T-cell (primary cell): ENCODE results near the gene ZNF429. TPM values are rescaled to one million over a fixed set of nuclear protein-coding genes. Genes with fewer than 3 reads are reported as not detected.
"Not testable (repeated sequence)": the region's sequence is repeated elsewhere in the genome, so short reads cannot be mapped to it uniquely, and the experiment has no call there.

Experiments used
- ATAC-seq, 4 experiments: fragments of 200-7000 bp in 3 of 4; fragments of 150-1000 bp in 1 of 4; cut with Tn5 transposase; replicated peaks in 1 of 4; 1 replicate in 3 of 4; 2 replicates in 1 of 4; pipeline ENCODE4 v1.10.0; 2021; ENCODE audit warnings: moderate library complexity in 3 of 4, mild to moderate bottlenecking in 2 of 4, moderate number of reproducible peaks in 1 of 4
- CTCF ChIA-PET, 2 donors: fragments of 300-600 bp; sonication (Branson Sonifier 250); formaldehyde crosslinking; loops; one replicate each; lab custom pipeline; 2022; ENCODE audit warnings: antibody characterized with exemption in 2 of 2; lab: Charles Lee
- POLR2A ChIA-PET, 2 donors: fragments of 300-600 bp; sonication (Branson Sonifier 250); formaldehyde crosslinking; loops; one replicate each; lab custom pipeline; 2022; ENCODE audit warnings: antibody characterized with exemption in 2 of 2; lab: Charles Lee
- DNase-seq, 35 experiments: peaks; one replicate each; pipeline versions ENCODE4 v3.0.0 to v3.0.0-alpha.2; 2013 to 2023
- H3K27ac ChIP-seq: one replicate; pipeline ENCODE4 v1.5.1; 2013; ENCODE audit warnings: low read length
- H3K27me3 ChIP-seq, 2 experiments: replicated peaks in 1 of 2; 1 replicate in 1 of 2; 2 replicates in 1 of 2; pipeline versions ENCODE4 v1.6.1 to v1.7.0; 2013; ENCODE audit warnings: low read length in 1 of 2, mixed read lengths in 1 of 2; ENCODE audit not compliant: control insufficient read depth in 2 of 2, insufficient read depth in 2 of 2; ENCODE audit errors: extremely low read depth in 1 of 2
- H3K36me3 ChIP-seq, 2 donors: 1 replicate in 1 of 2; 2 replicates in 1 of 2; pipeline versions ENCODE4 v1.6.1 to v1.7.0; 2013; ENCODE audit warnings: low read length in 1 of 2; ENCODE audit not compliant: control insufficient read depth in 2 of 2, insufficient read depth in 1 of 2; ENCODE audit errors: extremely low read depth in 1 of 2
- H3K4me1 ChIP-seq, 2 experiments: 1 replicate in 1 of 2; 2 replicates in 1 of 2; pipeline versions ENCODE4 v1.6.1 to v1.7.0; 2013; ENCODE audit warnings: low read length in 2 of 2, mixed read lengths in 1 of 2; ENCODE audit not compliant: insufficient read depth in 2 of 2, control insufficient read depth in 1 of 2; ENCODE audit errors: extremely low read depth in 1 of 2
- H3K4me3 ChIP-seq, 2 donors: 1 replicate in 1 of 2; 2 replicates in 1 of 2; pipeline versions ENCODE4 v1.5.1 to v1.7.0; 2013; ENCODE audit warnings: mild to moderate bottlenecking in 2 of 2, low read length in 1 of 2, moderate library complexity in 1 of 2; ENCODE audit not compliant: control insufficient read depth in 1 of 2; ENCODE audit errors: extremely low read depth in 1 of 2
- H3K9me3 ChIP-seq: 2 replicates; pipeline ENCODE4 v1.7.0; 2013
- H3K27ac Mint-ChIP-seq, 2 donors: one replicate each; pipeline ENCODE4 v1.8.0; 2020 to 2021; ENCODE audit warnings: mild to moderate bottlenecking in 2 of 2, mixed read lengths in 2 of 2
- H3K27me3 Mint-ChIP-seq, 2 donors: one replicate each; pipeline ENCODE4 v1.8.0; 2021 to 2022; ENCODE audit warnings: mixed read lengths in 2 of 2
- H3K36me3 Mint-ChIP-seq: one replicate; pipeline ENCODE4 v1.8.0; 2021; ENCODE audit warnings: mixed read lengths
- H3K4me1 Mint-ChIP-seq, 3 donors: one replicate each; pipeline ENCODE4 v1.8.0; 2020 to 2022; ENCODE audit warnings: mixed read lengths in 3 of 3, mild to moderate bottlenecking in 1 of 3
- H3K4me3 Mint-ChIP-seq, 3 donors: one replicate each; pipeline ENCODE4 v1.8.0; 2020 to 2022; ENCODE audit warnings: mild to moderate bottlenecking in 3 of 3, mixed read lengths in 3 of 3, moderate library complexity in 3 of 3
- H3K9me3 Mint-ChIP-seq, 3 donors: one replicate each; pipeline ENCODE4 v1.8.0; 2020 to 2022; ENCODE audit warnings: mixed read lengths in 3 of 3
- whole genome bisulfite sequencing: methylation state at CpG from one replicate; pipeline ENCODE4 v1.1.5; 2013; ENCODE audit warnings: missing lambda C conversion rate; ENCODE audit not compliant: insufficient coverage; 5-methylcytosine and 5-hydroxymethylcytosine counted together
- total RNA-seq, 35 experiments: library from RNA in 6 of 35; stranded (reverse) in 6 of 35; fragments of 120-200 nt in 1 of 35; gene quantifications; one replicate each; pipeline versions ENCODE4 v1.2.1 to v1.2.4 and lab custom pipeline; 2013 to 2026

The ZNF429 gene
- total RNA-seq, 5 donors from 2014 or later (not counting 1 experiment from before 2014, with no cell fraction given) = 14.6 to 26.8 (median 24.3) TPM

DNA sequence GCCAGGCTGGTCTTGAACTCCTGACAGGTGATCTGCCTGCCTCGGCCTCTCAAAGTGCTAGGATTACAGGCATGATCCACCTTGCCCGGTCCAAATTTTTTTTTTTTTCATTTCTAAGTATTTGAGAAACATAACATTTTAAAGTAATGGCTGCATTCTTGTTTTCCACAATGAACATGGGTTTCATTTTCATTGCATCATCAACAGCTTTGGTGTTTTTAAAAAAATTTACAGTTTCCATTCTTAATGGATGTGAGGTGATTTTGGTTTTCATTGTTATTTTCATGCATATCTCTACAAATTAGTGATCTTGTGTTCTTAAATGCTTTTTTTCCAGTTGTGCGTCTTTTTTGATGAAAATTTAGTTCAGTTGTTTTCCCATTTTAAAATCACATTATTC is 27.5 kb downstream of the ZNF429 start:
- DNase-seq (no peak), ATAC-seq (no peak)
- H3K4me3 Mint-ChIP-seq = no peak overlapping the region
- H3K27me3 Mint-ChIP-seq = no peaks in the 10 kb centered on the region
- Histone ChIP-seq H3K27ac (no peak overlapping the region), H3K27me3 (no peaks in the 10 kb centered on the region), H3K9me3 (peaks cover 11% of the 10 kb centered on the region), H3K4me3 (no peak overlapping the region), H3K4me1 (no peaks in the 10 kb centered on the region), H3K36me3 (peaks cover 10 to 28% of the 10 kb centered on the region in 2 donors)
- WGBS = no CpG with 5 or more reads among the region's 3 CpGs
- CTCF ChIA-PET = no interaction called here
- POLR2A ChIA-PET = no interaction called here
- H3K27ac Mint-ChIP-seq = no peak overlapping the region
- peaks cover 5 to 52% (median 43%) of the 10 kb centered on the region in 3 donors for H3K9me3 Mint-ChIP-seq
- H3K4me1 Mint-ChIP-seq = peaks cover 0 to 2% (median 0%) of the 10 kb centered on the region in 3 donors
- H3K36me3 Mint-ChIP-seq = peaks cover 78% of the 10 kb centered on the region

GRCh38 chr19:21536741-21537290 is 31.4 kb downstream of the ZNF429 start:
- peaks cover 61% of the 10 kb centered on the region for H3K36me3 Mint-ChIP-seq
- H3K27ac Mint-ChIP-seq, H3K4me3 Mint-ChIP-seq, H3K4me1 ChIP-seq, H3K27me3 ChIP-seq, H3K27me3 Mint-ChIP-seq, DNase-seq, CTCF ChIA-PET, POLR2A ChIA-PET, ATAC-seq, H3K27ac ChIP-seq, H3K4me3 ChIP-seq, H3K4me1 Mint-ChIP-seq: not testable (repeated sequence)
- H3K36me3 ChIP-seq = peaks cover 10 to 23% of the 10 kb centered on the region in 2 donors
- whole genome bisulfite sequencing = no CpG with 5 or more reads among the region's 2 CpGs
- H3K9me3 ChIP-seq = peaks cover 18% of the 10 kb centered on the region
- H3K9me3 Mint-ChIP-seq = peaks cover 5 to 50% (median 43%) of the 10 kb centered on the region in 3 donors

DNA sequence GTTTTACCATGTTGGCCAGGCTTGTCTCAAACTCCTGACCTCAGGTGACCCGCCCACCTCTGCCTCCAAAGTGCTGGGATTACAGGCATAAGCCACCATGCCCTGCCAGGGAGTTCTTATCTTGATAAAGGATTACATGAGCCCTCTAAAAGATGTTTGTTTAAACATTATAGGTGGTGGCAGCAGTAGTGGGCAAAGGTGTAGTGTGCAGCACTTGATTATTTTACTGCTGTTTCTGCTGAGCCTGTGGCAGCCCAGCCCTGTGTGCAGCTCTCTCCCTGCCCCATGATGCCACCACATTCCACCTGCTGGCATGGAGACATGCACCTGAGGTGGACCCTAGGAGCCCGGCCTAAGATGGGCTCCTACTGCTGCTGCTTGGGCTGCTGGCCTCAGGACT is 54.0 kb downstream of the ZNF429 start:
- no peak overlapping the region for H3K27ac Mint-ChIP-seq
- no peak overlapping the region for H3K4me3 ChIP-seq
- H3K27ac ChIP-seq = no peak overlapping the region
- no peak for ATAC-seq
- peaks cover 6% of the 10 kb centered on the region for H3K9me3 ChIP-seq
- H3K27me3 Mint-ChIP-seq = no peaks in the 10 kb centered on the region
- H3K9me3 Mint-ChIP-seq = peaks cover 0 to 30% (median 20%) of the 10 kb centered on the region in 3 donors
- DNase-seq = no peak
- no peaks in the 10 kb centered on the region for H3K4me1 ChIP-seq
- 88% methylated on average over 1 of the region's 2 CpGs for WGBS
- H3K4me1 Mint-ChIP-seq = peaks cover under 1 to 3% (median under 1%) of the 10 kb centered on the region in 3 donors
- peaks cover 43% of the 10 kb centered on the region for H3K36me3 Mint-ChIP-seq
- CTCF ChIA-PET = no interaction called here
- POLR2A ChIA-PET = no interaction called here
- H3K27me3 ChIP-seq = no peaks in the 10 kb centered on the region
- peaks cover 5 to 10% of the 10 kb centered on the region in 2 donors for H3K36me3 ChIP-seq
- H3K4me3 Mint-ChIP-seq = no peak overlapping the region

- CTCF ChIA-PET = interaction anchor here in 1 of 2 donors (0.9 kb wide), 1 partner anchor 24 kb away, joined by 4 read pairs; no protein-coding TSS in a partner anchor
- peaks cover 0 to 4% of the 10 kb centered on the region in 2 experiments for H3K27me3 ChIP-seq
Measured at GRCh38 chr19:21564406-21564805, 59.0 kb downstream of the ZNF429 start.

DNA sequence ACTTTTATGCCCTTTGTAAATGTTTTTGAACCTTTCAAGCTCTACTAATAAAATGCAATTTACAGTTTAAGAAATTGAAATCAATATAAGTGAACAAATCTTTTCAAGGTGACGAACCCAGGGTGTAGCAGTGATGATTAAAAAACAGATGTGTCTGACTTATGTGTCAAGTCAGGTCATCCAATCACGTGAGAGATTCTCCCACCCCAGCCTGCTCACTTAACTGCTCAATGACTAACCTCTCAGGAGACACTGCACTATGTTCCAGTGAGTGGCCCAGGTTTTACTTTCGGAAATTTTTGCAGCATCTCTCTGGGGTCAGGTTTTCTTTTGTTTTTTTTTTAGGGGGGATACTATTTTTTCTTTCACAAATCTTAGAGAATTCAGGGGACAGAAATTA is 60.7 kb downstream of the ZNF429 start:
- Histone ChIP-seq H3K9me3 (no peaks in the 10 kb centered on the region), H3K4me1 (peaks cover 7 to 17% of the 10 kb centered on the region in 2 experiments), H3K36me3 (peaks cover 0 to 7% of the 10 kb centered on the region in 2 donors), H3K4me3 (no peak overlapping the region), H3K27me3 (peaks cover 0 to 4% of the 10 kb centered on the region in 2 experiments), H3K27ac (no peak overlapping the region)
- ATAC-seq = peak in 1 of 4 experiments; percentile 30
- ChIA-PET POLR2A (no interaction called here), CTCF (no interaction called here)
- peaks cover 18 to 19% (median 18%) of the 10 kb centered on the region in 3 donors for H3K4me1 Mint-ChIP-seq
- no peak overlapping the region for H3K27ac Mint-ChIP-seq
- H3K36me3 Mint-ChIP-seq = peaks cover 32% of the 10 kb centered on the region
- no peak overlapping the region for H3K4me3 Mint-ChIP-seq
- WGBS = no CpG with 5 or more reads among the region's 3 CpGs
- no peak for DNase-seq
- H3K9me3 Mint-ChIP-seq = peaks cover 0 to 39% (median 24%) of the 10 kb centered on the region in 3 donors
- H3K27me3 Mint-ChIP-seq = no peaks in the 10 kb centered on the region

More at GRCh38 chr19:21564406-21564805, 59.0 kb downstream of the ZNF429 start:
- H3K27ac Mint-ChIP-seq = no peak overlapping the region
- peaks cover 18 to 19% (median 18%) of the 10 kb centered on the region in 3 donors for H3K4me1 Mint-ChIP-seq
- H3K4me3 Mint-ChIP-seq = no peak overlapping the region
- peaks cover 0 to 39% (median 23%) of the 10 kb centered on the region in 3 donors for H3K9me3 Mint-ChIP-seq
- no peak for DNase-seq
- Histone ChIP-seq H3K4me3 (no peak overlapping the region), H3K4me1 (peaks cover 5 to 10% of the 10 kb centered on the region in 2 experiments), H3K36me3 (peaks cover 4 to 7% of the 10 kb centered on the region in 2 donors), H3K27ac (no peak overlapping the region), H3K9me3 (no peaks in the 10 kb centered on the region)
- ATAC-seq = no peak
- H3K27me3 Mint-ChIP-seq = no peaks in the 10 kb centered on the region
- H3K36me3 Mint-ChIP-seq = peaks cover 37% of the 10 kb centered on the region
- WGBS = no CpG with 5 or more reads among the region's 1 CpG
- POLR2A ChIA-PET = interaction anchor here in 1 of 2 donors (0.7 kb wide), 1 partner anchor 61 kb away, joined by 3 read pairs; no protein-coding TSS in a partner anchor

GRCh38 chr19:21567806-21568205 is 62.4 kb downstream of the ZNF429 start:
- ChIA-PET CTCF (interaction anchor here (0.6 to 0.7 kb wide), 3 partner anchors 84 to 1998 kb away, joined by 3 to 7 read pairs (median 5); no protein-coding TSS in a partner anchor), POLR2A (interaction anchor here in 1 of 2 donors (0.6 to 0.7 kb wide), 2 partner anchors 61 to 200 kb away, joined by 3 to 8 read pairs; partner anchors contain the start of gene ZNF100)
- H3K27me3 Mint-ChIP-seq, DNase-seq, H3K27ac ChIP-seq, H3K36me3 ChIP-seq, H3K9me3 ChIP-seq, ATAC-seq, H3K27me3 ChIP-seq: not testable (repeated sequence)
- peaks cover 18 to 19% (median 18%) of the 10 kb centered on the region in 3 donors for H3K4me1 Mint-ChIP-seq
- H3K9me3 Mint-ChIP-seq = peaks cover 0 to 49% (median 27%) of the 10 kb centered on the region in 3 donors
- H3K4me3 ChIP-seq = peak overlapping the region; percentile 17 to 30
- peaks cover 24% of the 10 kb centered on the region for H3K36me3 Mint-ChIP-seq
- H3K27ac Mint-ChIP-seq = peak overlapping the region in 1 of 2 donors; percentile 8
- H3K4me1 ChIP-seq = peaks cover 7 to 17% of the 10 kb centered on the region in 2 experiments
- H3K4me3 Mint-ChIP-seq = peak overlapping the region; percentile 53 to 94 (median 67)
- 90% methylated on average over 2 of the region's 4 CpGs for WGBS
